Measurements from ENCODE around the gene MMP23B. TPM values are rescaled to one million over a fixed set of nuclear protein-coding genes. Genes with fewer than 3 reads are reported as not detected.

Gene MMP23B
- total and polyA plus RNA-seq, 4 donors: 15.5 to 120 (median 57.8) TPM

- Histone ChIP-seq H3K4me1 (ENCODE audit: control insufficient read depth in 1 of 2, insufficient read depth in 2 of 2, low read length in 2 of 2) (no peaks in the 10 kb centered on the region), H3K4me3 (ENCODE audit: low read length in 2 of 2) (no peak overlapping the region), H3K36me3 (ENCODE audit: control insufficient read depth in 1 of 2, insufficient read depth in 2 of 2, low read length in 1 of 2) (no peaks in the 10 kb centered on the region), H3K27ac (ENCODE audit: low read depth in 1 of 2, low read length in 2 of 2) (no peak overlapping the region), H3K27me3 (ENCODE audit: control insufficient read depth in 1 of 2, insufficient read depth in 2 of 2, low read length in 1 of 2) (no peaks in the 10 kb centered on the region), H3K9me3 (ENCODE audit: control insufficient read depth, low read length) (no peaks in the 10 kb centered on the region)
- 26 to 31% methylated on average over 12 of the region's 12 CpGs for WGBS, 2 donors
- intact Hi-C loops (cut with DNase I): no loop called here
- ATAC-seq (ENCODE audit: low FRiP score) (no peak), DNase-seq (no peak)
These were observed 35.3 kb upstream of the MMP23B start for GRCh38 chr1:1596493-1597274.

- no peak for ATAC-seq (ENCODE audit: low FRiP score)
- DNase-seq: no peak
- no peak overlapping the region for H3K27ac ChIP-seq (ENCODE audit: low read depth in 1 of 2, low read length in 2 of 2)
- intact Hi-C loops (cut with DNase I): no loop called here
- 11 to 14% methylated on average over 14 to 16 of the region's 16 CpGs for WGBS, 2 donors
- H3K27me3 ChIP-seq (ENCODE audit: control insufficient read depth in 1 of 2, insufficient read depth in 2 of 2, low read length in 1 of 2): no peaks in the 10 kb centered on the region
- H3K4me3 ChIP-seq (ENCODE audit: low read length in 2 of 2): no peak overlapping the region
- no peaks in the 10 kb centered on the region for H3K9me3 ChIP-seq (ENCODE audit: control insufficient read depth, low read length)
- H3K36me3 ChIP-seq (ENCODE audit: control insufficient read depth in 1 of 2, insufficient read depth in 2 of 2, low read length in 1 of 2): no peaks in the 10 kb centered on the region
- H3K4me1 ChIP-seq (ENCODE audit: control insufficient read depth in 1 of 2, insufficient read depth in 2 of 2, low read length in 2 of 2): no peaks in the 10 kb centered on the region
These were observed 34.6 kb upstream of the MMP23B start for GRCh38 chr1:1597275-1597930.

GRCh38 chr1:1598051-1598719 is 33.8 kb upstream of the MMP23B start:
- H3K9me3 ChIP-seq (ENCODE audit: control insufficient read depth, low read length): no peaks in the 10 kb centered on the region
- H3K27ac ChIP-seq (ENCODE audit: low read depth in 1 of 2, low read length in 2 of 2): no peak overlapping the region
- no peaks in the 10 kb centered on the region for H3K36me3 ChIP-seq (ENCODE audit: control insufficient read depth in 1 of 2, insufficient read depth in 2 of 2, low read length in 1 of 2)
- H3K27me3 ChIP-seq (ENCODE audit: control insufficient read depth in 1 of 2, insufficient read depth in 2 of 2, low read length in 1 of 2): no peaks in the 10 kb centered on the region
- intact Hi-C loops (cut with DNase I): no loop called here
- WGBS, 2 donors: 85 to 86% methylated on average over 28 of the region's 28 CpGs
- no peaks in the 10 kb centered on the region for H3K4me1 ChIP-seq (ENCODE audit: control insufficient read depth in 1 of 2, insufficient read depth in 2 of 2, low read length in 2 of 2)
- H3K4me3 ChIP-seq (ENCODE audit: low read length in 2 of 2): no peak overlapping the region
- DNase-seq (no peak), ATAC-seq (ENCODE audit: low FRiP score) (no peak)

GRCh38 chr1:1598720-1599029 is 33.3 kb upstream of the MMP23B start:
- Histone ChIP-seq H3K4me1 (ENCODE audit: control insufficient read depth in 1 of 2, insufficient read depth in 2 of 2, low read length in 2 of 2) (no peaks in the 10 kb centered on the region), H3K9me3 (ENCODE audit: control insufficient read depth, low read length) (no peaks in the 10 kb centered on the region), H3K27me3 (ENCODE audit: control insufficient read depth in 1 of 2, insufficient read depth in 2 of 2, low read length in 1 of 2) (no peaks in the 10 kb centered on the region), H3K36me3 (ENCODE audit: control insufficient read depth in 1 of 2, insufficient read depth in 2 of 2, low read length in 1 of 2) (no peaks in the 10 kb centered on the region), H3K27ac (ENCODE audit: low read depth in 1 of 2, low read length in 2 of 2) (no peak overlapping the region), H3K4me3 (ENCODE audit: low read length in 2 of 2) (no peak overlapping the region)
- DNase-seq: no peak
- 67 to 77% methylated on average over 13 of the region's 13 CpGs for WGBS, 2 donors
- intact Hi-C loops (cut with DNase I): no loop called here
- ATAC-seq (ENCODE audit: low FRiP score): no peak

- intact Hi-C loops (cut with DNase I): no loop called here
- Histone ChIP-seq H3K4me3 (ENCODE audit: low read length in 2 of 2) (peak overlapping the region in 1 of 2 donors; percentile 23), H3K4me1 (ENCODE audit: control insufficient read depth in 1 of 2, insufficient read depth in 2 of 2, low read length in 2 of 2) (no peaks in the 10 kb centered on the region), H3K36me3 (ENCODE audit: control insufficient read depth in 1 of 2, insufficient read depth in 2 of 2, low read length in 1 of 2) (no peaks in the 10 kb centered on the region), H3K9me3 (ENCODE audit: control insufficient read depth, low read length) (no peaks in the 10 kb centered on the region), H3K27ac (ENCODE audit: low read depth in 1 of 2, low read length in 2 of 2) (no peak overlapping the region), H3K27me3 (ENCODE audit: control insufficient read depth in 1 of 2, insufficient read depth in 2 of 2, low read length in 1 of 2) (no peaks in the 10 kb centered on the region)
- 4 to 5% methylated on average over 93 to 111 of the region's 111 CpGs for WGBS, 2 donors
- no peak for ATAC-seq (ENCODE audit: low FRiP score)
- DNase-seq: no peak
These were observed 32.7 kb upstream of the MMP23B start for GRCh38 chr1:1599030-1599934.

- H3K27me3 ChIP-seq (ENCODE audit: control insufficient read depth in 1 of 2, insufficient read depth in 2 of 2, low read length in 1 of 2): no peaks in the 10 kb centered on the region
- 1 to 2% methylated on average over 42 to 125 of the region's 125 CpGs for WGBS, 2 donors
- no peaks in the 10 kb centered on the region for H3K36me3 ChIP-seq (ENCODE audit: control insufficient read depth in 1 of 2, insufficient read depth in 2 of 2, low read length in 1 of 2)
- no peaks in the 10 kb centered on the region for H3K9me3 ChIP-seq (ENCODE audit: control insufficient read depth, low read length)
- H3K4me3 ChIP-seq (ENCODE audit: low read length in 2 of 2): peak within 1 kb of the TSS in 1 of 2 donors; percentile 23
- DNase-seq (no peak), ATAC-seq (ENCODE audit: low FRiP score) (no peak)
- H3K4me1 ChIP-seq (ENCODE audit: control insufficient read depth in 1 of 2, insufficient read depth in 2 of 2, low read length in 2 of 2): no peaks in the 10 kb centered on the region
- intact Hi-C loops (cut with DNase I): no loop called here
- no peak within 1 kb of the TSS for H3K27ac ChIP-seq (ENCODE audit: low read depth in 1 of 2, low read length in 2 of 2)
These were observed 31.8 kb upstream of the MMP23B start, which contains the start of gene FNDC10 for GRCh38 chr1:1599935-1600860. Gene FNDC10, minus strand, starts transcription at chr1:1600135. Its CDS starts 120 bp downstream, at chr1:1600015.

GRCh38 chr1:1600861-1601563 is 31.0 kb upstream of the MMP23B start:
- ATAC-seq (ENCODE audit: low FRiP score) (no peak), DNase-seq (no peak)
- Histone ChIP-seq H3K36me3 (ENCODE audit: control insufficient read depth in 1 of 2, insufficient read depth in 2 of 2, low read length in 1 of 2) (no peaks in the 10 kb centered on the region), H3K4me3 (ENCODE audit: low read length in 2 of 2) (no peak overlapping the region), H3K27me3 (ENCODE audit: control insufficient read depth in 1 of 2, insufficient read depth in 2 of 2, low read length in 1 of 2) (no peaks in the 10 kb centered on the region), H3K4me1 (ENCODE audit: control insufficient read depth in 1 of 2, insufficient read depth in 2 of 2, low read length in 2 of 2) (no peaks in the 10 kb centered on the region), H3K27ac (ENCODE audit: low read depth in 1 of 2, low read length in 2 of 2) (no peak overlapping the region), H3K9me3 (ENCODE audit: control insufficient read depth, low read length) (no peaks in the 10 kb centered on the region)
- 52 to 64% methylated on average over 22 of the region's 22 CpGs for WGBS, 2 donors
- intact Hi-C loops (cut with DNase I): no loop called here
